Thoracic aorta (tissue), 2 donors: ENCODE results near the gene PPFIBP2. TPM values are rescaled to one million over a fixed set of nuclear protein-coding genes. Genes with fewer than 3 reads are reported as not detected.

Experiments used
- ATAC-seq: fragments of 150-250 bp; one replicate; pipeline ENCODE4 v1.8.0; 2017; ENCODE audit warnings: low read depth; ENCODE audit not compliant: insufficient number of reproducible peaks, low FRiP score
- DNase-seq: peaks from one replicate; pipeline ENCODE4 v3.0.0-alpha.2; 2020; ENCODE audit warnings: low spot score
- H3K27ac ChIP-seq, 2 donors: fragments of 200-600 bp; sonication (generic); 1 replicate in 1 of 2; 2 replicates in 1 of 2; pipeline ENCODE4 v1.5.1; 2016; ENCODE audit warnings: mild to moderate bottlenecking in 2 of 2, moderate library complexity in 2 of 2
- H3K27me3 ChIP-seq: fragments of 200-600 bp; sonication (generic); replicated peaks from 2 replicates; pipeline ENCODE4 v1.6.0; 2016; ENCODE audit warnings: mild to moderate bottlenecking; ENCODE audit not compliant: insufficient read depth
- H3K36me3 ChIP-seq: fragments of 200-600 bp; sonication (generic); one replicate; pipeline ENCODE4 v1.5.1; 2016
- H3K4me1 ChIP-seq, 2 donors: fragments of 200-600 bp; sonication (generic); 1 replicate in 1 of 2; 2 replicates in 1 of 2; pipeline versions ENCODE4 v1.5.1 to v1.6.0; 2016; ENCODE audit warnings: low read depth in 2 of 2, mild to moderate bottlenecking in 1 of 2; ENCODE audit not compliant: control insufficient read depth in 1 of 2
- H3K4me3 ChIP-seq: fragments of 200-600 bp; sonication (generic); 2 replicates; pipeline ENCODE4 v1.5.1; 2016; ENCODE audit warnings: mild to moderate bottlenecking
- H3K9me3 ChIP-seq: fragments of 200-600 bp; sonication (generic); 2 replicates; pipeline ENCODE4 v1.5.1; 2016
- CTCF ChIP-seq: fragments of 200-600 bp; sonication (generic); IDR thresholded peaks from one replicate; pipeline ENCODE4 v1.5.1; 2019; ENCODE audit warnings: antibody characterized with exemption
- total RNA-seq, 2 donors: library from RNA; depleted of rRNA; stranded (reverse); fragments of >200 nt; gene quantifications; one replicate each; pipeline versions ENCODE4 v1.1.0 to v1.2.3, GENCODE V29; 2016

The PPFIBP2 gene
- total RNA-seq, 2 donors from 2014 or later = 43.5 to 48.9 TPM

DNA sequence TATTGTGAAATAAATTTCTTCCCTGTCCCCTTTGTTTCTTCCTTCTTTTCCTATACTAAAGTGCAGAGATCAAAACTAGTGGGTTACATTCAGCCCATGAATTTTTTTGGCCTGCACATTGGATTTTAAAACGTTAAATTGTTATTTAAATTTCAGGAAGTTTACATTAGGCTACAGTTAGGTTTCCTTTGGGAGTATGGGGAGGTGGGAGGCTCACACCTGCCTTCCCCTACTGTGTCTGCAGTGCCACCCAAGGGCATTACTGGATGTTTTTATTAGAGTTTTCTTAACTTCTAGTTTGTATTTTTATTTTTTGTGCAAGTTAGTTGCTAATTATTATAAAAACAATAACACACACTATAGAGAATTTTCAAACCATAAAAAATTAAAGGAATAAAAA is 107.8 kb downstream of the PPFIBP2 start:
- Histone ChIP-seq H3K9me3 (no peaks in the 10 kb centered on the region), H3K4me1 (no peaks in the 10 kb centered on the region), H3K27ac (no peak overlapping the region), H3K27me3 (no peaks in the 10 kb centered on the region), H3K36me3 (peaks cover 22% of the 10 kb centered on the region), H3K4me3 (no peak overlapping the region)
- TF ChIP-seq CTCF = no peak
- DNase-seq (no peak), ATAC-seq (no peak)

GRCh38 chr11:7622721-7623120 is 108.9 kb downstream of the PPFIBP2 start:
- H3K4me3 ChIP-seq = no peak overlapping the region
- no peak for TF ChIP-seq CTCF
- H3K36me3 ChIP-seq = peaks cover 22% of the 10 kb centered on the region

GRCh38 chr11:7628660-7629059 is 114.9 kb downstream of the PPFIBP2 start:
- ATAC-seq = no peak
- TF ChIP-seq CTCF = no peak
- no peak for DNase-seq
- Histone ChIP-seq H3K4me3 (no peak overlapping the region), H3K4me1 (no peaks in the 10 kb centered on the region), H3K36me3 (peaks cover 37% of the 10 kb centered on the region), H3K27me3 (no peaks in the 10 kb centered on the region), H3K27ac (no peak overlapping the region), H3K9me3 (no peaks in the 10 kb centered on the region)

More at GRCh38 chr11:7622721-7623120, 108.9 kb downstream of the PPFIBP2 start:
- H3K9me3 ChIP-seq = no peaks in the 10 kb centered on the region
- ATAC-seq (no peak), DNase-seq (no peak)
- no peak overlapping the region for H3K27ac ChIP-seq
- H3K27me3 ChIP-seq = no peaks in the 10 kb centered on the region
- no peaks in the 10 kb centered on the region for H3K4me1 ChIP-seq

DNA sequence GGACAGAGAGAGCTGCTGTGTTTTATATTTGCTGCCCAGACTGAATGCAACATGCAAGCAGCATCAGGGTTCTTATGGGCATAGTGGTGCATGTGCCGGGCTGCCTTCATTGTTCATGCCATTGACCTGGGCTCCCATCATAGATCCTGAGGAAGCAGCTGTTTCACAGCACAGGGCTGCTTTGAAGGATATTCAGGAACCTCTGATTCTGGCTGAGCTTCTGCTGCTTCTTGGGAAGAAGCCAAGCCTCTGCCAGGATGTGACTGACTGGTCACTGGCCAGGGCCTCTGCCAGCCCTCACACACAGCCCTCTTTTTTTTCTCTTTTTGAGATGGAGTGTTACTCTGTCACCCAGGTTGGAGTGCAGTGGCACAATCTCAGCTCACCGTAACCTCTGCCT is 116.2 kb downstream of the PPFIBP2 start:
- no peak for TF ChIP-seq CTCF
- H3K27me3 ChIP-seq = no peaks in the 10 kb centered on the region
- DNase-seq (no peak), ATAC-seq (no peak)
- H3K4me1 ChIP-seq = no peaks in the 10 kb centered on the region
- peaks cover 51% of the 10 kb centered on the region for H3K36me3 ChIP-seq
- H3K9me3 ChIP-seq = no peaks in the 10 kb centered on the region
- no peak overlapping the region for H3K27ac ChIP-seq
- H3K4me3 ChIP-seq = no peak overlapping the region

DNA sequence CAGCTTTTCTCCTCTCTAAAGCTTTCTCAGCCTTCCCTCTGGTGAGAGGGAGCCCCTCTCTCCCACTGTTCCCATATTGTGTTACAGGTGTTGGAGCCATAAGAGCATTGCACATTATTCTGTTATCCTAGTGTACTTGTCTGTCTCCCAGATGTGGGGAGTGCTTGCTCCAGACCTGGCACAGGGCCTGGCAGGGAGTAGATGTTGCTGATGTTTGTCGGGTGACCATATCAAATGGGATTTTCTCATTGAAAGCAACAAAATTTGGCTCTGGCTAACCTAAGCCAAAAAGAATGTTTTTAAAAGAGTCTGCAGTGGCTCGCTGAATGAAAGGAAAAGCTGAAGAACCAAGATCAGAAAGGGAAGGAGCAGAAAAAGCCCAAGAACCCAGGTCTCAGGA is 118.4 kb downstream of the PPFIBP2 start:
- DNase-seq (no peak), ATAC-seq (no peak)
- H3K4me1 ChIP-seq = peaks cover 0 to 6% of the 10 kb centered on the region in 2 donors
- no peak overlapping the region for H3K4me3 ChIP-seq
- peaks cover 61% of the 10 kb centered on the region for H3K36me3 ChIP-seq
- no peaks in the 10 kb centered on the region for H3K9me3 ChIP-seq
- no peaks in the 10 kb centered on the region for H3K27me3 ChIP-seq
- no peak overlapping the region for H3K27ac ChIP-seq
- TF ChIP-seq CTCF = no peak
